RWPE2 (cell line): ENCODE data around the gene ZNF385A.
A peak's percentile ranks its signal among the peaks of the same experiment; 100 is the strongest.

Experiments used
- ATAC-seq: fragments of 200-7000 bp; cut with Tn5 transposase; 3 replicates; pipeline ENCODE4 v1.9.1; 2021; ENCODE audit warnings: low read depth
- DNase-seq: peaks from one replicate; pipeline ENCODE4 v3.0.0-alpha.2; 2020; ENCODE audit warnings: low spot score
- H3K27ac ChIP-seq: fragments of 450-650 bp; 2 replicates; pipeline ENCODE4 v1.5.1; 2017; ENCODE audit warnings: mild to moderate bottlenecking; ENCODE audit not compliant: poor library complexity, severe bottlenecking
- H3K27me3 ChIP-seq: fragments of 250-450 bp; sonication (Bioruptor Pico); 2 replicates; pipeline ENCODE4 v1.5.1; 2021; ENCODE audit warnings: mild to moderate bottlenecking, moderate library complexity; ENCODE audit not compliant: insufficient read depth, poor library complexity, severe bottlenecking
- H3K36me3 ChIP-seq: fragments of 250-450 bp; sonication (Bioruptor Pico); 2 replicates; pipeline ENCODE4 v1.5.1; 2020; ENCODE audit warnings: low read depth, mild to moderate bottlenecking, moderate library complexity
- H3K4me1 ChIP-seq: fragments of 250-450 bp; sonication (Bioruptor Pico); 2 replicates; pipeline ENCODE4 v1.5.1; 2021; ENCODE audit warnings: mild to moderate bottlenecking, moderate library complexity; ENCODE audit not compliant: insufficient read depth, poor library complexity, severe bottlenecking
- H3K4me3 ChIP-seq: fragments of 250-450 bp; sonication (Bioruptor Pico); 2 replicates; pipeline ENCODE4 v1.5.1; 2021; ENCODE audit warnings: mild to moderate bottlenecking, moderate library complexity; ENCODE audit not compliant: severe bottlenecking
- H3K9me3 ChIP-seq: fragments of 250-450 bp; sonication (Bioruptor Pico); 2 replicates; pipeline ENCODE4 v1.5.1; 2021; ENCODE audit warnings: mild to moderate bottlenecking, moderate library complexity; ENCODE audit not compliant: severe bottlenecking
- TF ChIP-seq, protein P1 (sequence below): fragments of 450-650 bp; IDR thresholded peaks from one replicate; pipeline ENCODE4 v1.5.1; 2017; ENCODE audit warnings: mild to moderate bottlenecking, moderate library complexity; ENCODE audit not compliant: poor library complexity, severe bottlenecking

ZNF385A gene

DNA sequence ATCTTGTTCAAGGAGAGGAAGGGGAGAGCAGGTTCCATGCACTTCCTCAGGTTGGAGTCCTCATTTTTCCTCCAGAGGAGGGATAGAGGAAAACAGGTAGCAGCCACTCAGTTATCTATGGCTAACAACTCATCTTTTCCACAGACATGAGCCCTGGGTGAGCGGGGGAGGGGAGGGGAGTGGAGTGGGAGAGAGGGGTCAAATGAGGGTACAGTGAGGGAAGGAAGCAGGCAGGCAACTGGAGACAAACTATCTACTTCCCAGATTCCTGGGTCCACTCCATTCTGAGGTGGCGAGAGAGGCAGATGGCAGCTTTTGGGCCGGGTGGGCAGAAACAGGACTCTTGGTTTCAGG is 2.6 kb upstream of the ZNF385A start:
- Histone ChIP-seq H3K4me3 (no peak overlapping the region), H3K4me1 (peaks cover 39% of the 10 kb centered on the region), H3K9me3 (no peaks in the 10 kb centered on the region), H3K36me3 (peaks cover 20% of the 10 kb centered on the region), H3K27ac (peak overlapping the region; percentile 67), H3K27me3 (no peaks in the 10 kb centered on the region)
- DNase-seq (no peak), ATAC-seq (no peak)
- TF ChIP-seq, protein P1, sequence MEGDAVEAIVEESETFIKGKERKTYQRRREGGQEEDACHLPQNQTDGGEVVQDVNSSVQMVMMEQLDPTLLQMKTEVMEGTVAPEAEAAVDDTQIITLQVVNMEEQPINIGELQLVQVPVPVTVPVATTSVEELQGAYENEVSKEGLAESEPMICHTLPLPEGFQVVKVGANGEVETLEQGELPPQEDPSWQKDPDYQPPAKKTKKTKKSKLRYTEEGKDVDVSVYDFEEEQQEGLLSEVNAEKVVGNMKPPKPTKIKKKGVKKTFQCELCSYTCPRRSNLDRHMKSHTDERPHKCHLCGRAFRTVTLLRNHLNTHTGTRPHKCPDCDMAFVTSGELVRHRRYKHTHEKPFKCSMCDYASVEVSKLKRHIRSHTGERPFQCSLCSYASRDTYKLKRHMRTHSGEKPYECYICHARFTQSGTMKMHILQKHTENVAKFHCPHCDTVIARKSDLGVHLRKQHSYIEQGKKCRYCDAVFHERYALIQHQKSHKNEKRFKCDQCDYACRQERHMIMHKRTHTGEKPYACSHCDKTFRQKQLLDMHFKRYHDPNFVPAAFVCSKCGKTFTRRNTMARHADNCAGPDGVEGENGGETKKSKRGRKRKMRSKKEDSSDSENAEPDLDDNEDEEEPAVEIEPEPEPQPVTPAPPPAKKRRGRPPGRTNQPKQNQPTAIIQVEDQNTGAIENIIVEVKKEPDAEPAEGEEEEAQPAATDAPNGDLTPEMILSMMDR = no peak

GRCh38 chr12:54386403-54387113 is 2.0 kb upstream of the ZNF385A start:
- ATAC-seq (no peak), DNase-seq (no peak)
- Histone ChIP-seq H3K36me3 (peaks cover 26% of the 10 kb centered on the region), H3K4me1 (peaks cover 39% of the 10 kb centered on the region), H3K9me3 (no peaks in the 10 kb centered on the region), H3K27me3 (no peaks in the 10 kb centered on the region), H3K4me3 (no peak overlapping the region), H3K27ac (no peak overlapping the region)
- TF ChIP-seq, protein P1 = no peak

GRCh38 chr12:54385251-54385914 is 850 bp upstream of the ZNF385A start:
- DNase-seq (no peak), ATAC-seq (no peak)
- H3K36me3 ChIP-seq = peaks cover 34% of the 10 kb centered on the region
- TF ChIP-seq, protein P1 = no peak
- peaks cover 39% of the 10 kb centered on the region for H3K4me1 ChIP-seq
- H3K27ac ChIP-seq = no peak overlapping the region
- H3K9me3 ChIP-seq = no peaks in the 10 kb centered on the region
- H3K27me3 ChIP-seq = no peaks in the 10 kb centered on the region
- no peak overlapping the region for H3K4me3 ChIP-seq

- H3K9me3 ChIP-seq = no peaks in the 10 kb centered on the region
- no peaks in the 10 kb centered on the region for H3K27me3 ChIP-seq
- DNase-seq (no peak), ATAC-seq (peak; percentile 88)
- H3K27ac ChIP-seq = peak overlapping the region; percentile 33
- no peak overlapping the region for H3K4me3 ChIP-seq
- H3K36me3 ChIP-seq = peaks cover 52% of the 10 kb centered on the region
- TF ChIP-seq, protein P1 = no peak
- H3K4me1 ChIP-seq = peaks cover 21% of the 10 kb centered on the region
These were observed 1.4 kb downstream of the ZNF385A start for GRCh38 chr12:54383041-54383609.
